HepG2 (cell line): ENCODE data around the gene CFAP210. TPM values are rescaled to one million over a fixed set of nuclear protein-coding genes. Genes with fewer than 3 reads are reported as not detected.

ENCODE experiments used
- ARHGAP35 ChIP-seq: sonication (generic); formaldehyde crosslinking; IDR thresholded peaks from 2 replicates; pipeline ENCODE4 v1.9.0; 2022; ENCODE audit warnings: mild to moderate bottlenecking, inconsistent platforms, moderate library complexity, missing genetic modification reagents, borderline replicate concordance
- ATF5 ChIP-seq: sonication (generic); formaldehyde crosslinking; IDR thresholded peaks from 2 replicates; pipeline ENCODE4 v1.4.0; 2020; ENCODE audit warnings: mild to moderate bottlenecking, low read depth, missing genetic modification reagents
- BATF2 ChIP-seq: sonication (generic); formaldehyde crosslinking; IDR thresholded peaks from 2 replicates; pipeline ENCODE4 v1.8.0; 2022; ENCODE audit warnings: mild to moderate bottlenecking, missing genetic modification reagents, moderate library complexity
- DNMT3B ChIP-seq: conservative IDR thresholded peaks from 2 replicates; pipeline ENCODE4 v1.6.1; 2016; ENCODE audit warnings: missing biosample characterization, control low read depth
- FOXO1 ChIP-seq: sonication (generic); formaldehyde crosslinking; IDR thresholded peaks from 2 replicates; pipeline ENCODE4 v1.4.0; 2020; ENCODE audit warnings: missing genetic modification reagents
- GATAD1 ChIP-seq: IDR thresholded peaks from 2 replicates; pipeline ENCODE4 v1.6.1; 2016; ENCODE audit warnings: missing genetic modification reagents, missing compliant biosample characterization
- KAT2B ChIP-seq: fragments of 150-350 bp; IDR thresholded peaks from 2 replicates; pipeline ENCODE4 v1.6.1; 2014; ENCODE audit warnings: low read depth, low read length, borderline replicate concordance
- KDM5B ChIP-seq: sonication (generic); formaldehyde crosslinking; IDR thresholded peaks from 2 replicates; pipeline ENCODE4 v1.4.0; 2020; ENCODE audit warnings: missing genetic modification reagents, mild to moderate bottlenecking, borderline replicate concordance
- MAFF ChIP-seq: IDR thresholded peaks from 2 replicates; pipeline ENCODE4 v1.6.1; 2011; ENCODE audit warnings: low read depth, low read length, improper control_type of control experiment
- MYNN ChIP-seq: sonication (generic); formaldehyde crosslinking; IDR thresholded peaks from 2 replicates; pipeline ENCODE4 v1.4.0; 2020; ENCODE audit warnings: mild to moderate bottlenecking, low read depth, missing genetic modification reagents
- NFE2L2 ChIP-seq: fragments of 150-350 bp; IDR thresholded peaks from 2 replicates; pipeline ENCODE4 v1.6.1; 2014; ENCODE audit warnings: low read length
- SMARCE1 ChIP-seq: fragments of 450-650 bp; IDR thresholded peaks from 2 replicates; pipeline ENCODE4 v1.6.1; 2017; ENCODE audit warnings: borderline replicate concordance
- TCF7L2 ChIP-seq: IDR thresholded peaks from 2 replicates; pipeline ENCODE4 v1.6.1; 2011; ENCODE audit warnings: mild to moderate bottlenecking, low read depth, low read length, moderate library complexity
- TRIM24 ChIP-seq: sonication (generic); formaldehyde crosslinking; IDR thresholded peaks from 2 replicates; pipeline ENCODE4 v1.8.0; 2022; ENCODE audit warnings: mild to moderate bottlenecking, missing genetic modification reagents
- WIZ ChIP-seq: sonication (generic); formaldehyde crosslinking; IDR thresholded peaks from 2 replicates; pipeline ENCODE4 v1.5.1; 2020; ENCODE audit warnings: mild to moderate bottlenecking, missing genetic modification reagents
- ZNF430 ChIP-seq: sonication (generic); formaldehyde crosslinking; IDR thresholded peaks from 2 replicates; pipeline ENCODE4 v1.9.0; 2021; ENCODE audit warnings: mild to moderate bottlenecking, missing genetic modification reagents
- ZNF446 ChIP-seq: sonication (generic); formaldehyde crosslinking; IDR thresholded peaks from 2 replicates; pipeline ENCODE4 v1.5.0; 2020; ENCODE audit warnings: mild to moderate bottlenecking, missing genetic modification reagents
- ZNF496 ChIP-seq: sonication (generic); formaldehyde crosslinking; IDR thresholded peaks from 2 replicates; pipeline ENCODE4 v1.8.1; 2023; ENCODE audit warnings: mild to moderate bottlenecking, moderate library complexity, missing genetic modification reagents; ENCODE audit not compliant: insufficient replicate concordance
- ZNF724P ChIP-seq: sonication (generic); formaldehyde crosslinking; IDR thresholded peaks from 2 replicates; pipeline ENCODE4 v1.8.0; 2022; ENCODE audit warnings: missing genetic modification reagents, borderline replicate concordance
- polyA plus RNA-seq, 8 experiments: library from polyadenylated mRNA; depleted of rRNA in 3 of 8; stranded (reverse) in 7 of 8; unstranded in 1 of 8; fragments of >200 nt; fragmentation: Illumina TruSeq in 4 of 8; extraction: Trizol in 4 of 8; gene quantifications; 2 replicates each; pipeline versions ENCODE4 v1.2.1 to v1.2.3, GENCODE V29; 2011 to 2016; ENCODE audit warnings: low read depth in 4 of 8, missing spikeins in 1 of 8, mixed read lengths in 1 of 8; ENCODE audit not compliant: insufficient read depth in 1 of 8
- total RNA-seq, 5 experiments: library from RNA; depleted of rRNA; stranded (reverse); fragments of >200 nt; fragmentation: Illumina TruSeq; extraction: Trizol; gene quantifications; 2 replicates each; pipeline ENCODE4 v1.2.3, GENCODE V29; 2016; ENCODE audit warnings: low read depth in 1 of 5
- TF ChIP-seq, protein P1 (sequence below): sonication (generic); formaldehyde crosslinking; IDR thresholded peaks from 2 replicates; pipeline ENCODE4 v1.8.0; 2023; ENCODE audit warnings: mild to moderate bottlenecking, missing genetic modification reagents
- TF ChIP-seq, protein P2 (sequence below), 2 experiments: sonication (generic) in 1 of 2; formaldehyde crosslinking in 1 of 2; IDR thresholded peaks; 2 replicates each; pipeline versions ENCODE4 v1.4.0 to v1.6.1; 2016 to 2020; ENCODE audit warnings: borderline replicate concordance in 1 of 2, low read depth in 1 of 2, mild to moderate bottlenecking in 1 of 2, missing genetic modification reagents in 1 of 2

The CFAP210 gene
- total and polyA plus RNA-seq, 2 of the 13 experiments (the other 11 are each of a cell fraction or from before 2014, with no cell fraction given) = 0.18 TPM; not detected in 1

GRCh38 chr2:169683425-169684134 lies 10.6 kb downstream of the CFAP210 start (continued):
- no peak for TF ChIP-seq TRIM24 (CRISPR knock-in tag)
- no peak for TF ChIP-seq ZNF724P (CRISPR knock-in tag)
- TF ChIP-seq, protein P1, sequence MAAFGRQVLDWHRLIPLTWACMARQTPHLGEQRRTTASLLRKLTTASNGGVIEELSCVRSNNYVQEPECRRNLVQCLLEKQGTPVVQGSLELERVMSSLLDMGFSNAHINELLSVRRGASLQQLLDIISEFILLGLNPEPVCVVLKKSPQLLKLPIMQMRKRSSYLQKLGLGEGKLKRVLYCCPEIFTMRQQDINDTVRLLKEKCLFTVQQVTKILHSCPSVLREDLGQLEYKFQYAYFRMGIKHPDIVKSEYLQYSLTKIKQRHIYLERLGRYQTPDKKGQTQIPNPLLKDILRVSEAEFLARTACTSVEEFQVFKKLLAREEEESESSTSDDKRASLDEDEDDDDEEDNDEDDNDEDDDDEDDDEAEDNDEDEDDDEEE (CRISPR knock-in tag) = no peak
- no peak for TF ChIP-seq BATF2 (CRISPR knock-in tag)
- peak; percentile 61; the same call in 1 of the 2 replicates for TF ChIP-seq ZNF430 (CRISPR knock-in tag)
- TF ChIP-seq ZNF446 (CRISPR knock-in tag) = no peak
- no peak for TF ChIP-seq MAFF
- TF ChIP-seq KDM5B (CRISPR knock-in tag) = no peak
- TF ChIP-seq KAT2B = no peak
- no peak for TF ChIP-seq GATAD1 (CRISPR knock-in tag)
- TF ChIP-seq NFE2L2 = no peak
- TF ChIP-seq, protein P2, sequence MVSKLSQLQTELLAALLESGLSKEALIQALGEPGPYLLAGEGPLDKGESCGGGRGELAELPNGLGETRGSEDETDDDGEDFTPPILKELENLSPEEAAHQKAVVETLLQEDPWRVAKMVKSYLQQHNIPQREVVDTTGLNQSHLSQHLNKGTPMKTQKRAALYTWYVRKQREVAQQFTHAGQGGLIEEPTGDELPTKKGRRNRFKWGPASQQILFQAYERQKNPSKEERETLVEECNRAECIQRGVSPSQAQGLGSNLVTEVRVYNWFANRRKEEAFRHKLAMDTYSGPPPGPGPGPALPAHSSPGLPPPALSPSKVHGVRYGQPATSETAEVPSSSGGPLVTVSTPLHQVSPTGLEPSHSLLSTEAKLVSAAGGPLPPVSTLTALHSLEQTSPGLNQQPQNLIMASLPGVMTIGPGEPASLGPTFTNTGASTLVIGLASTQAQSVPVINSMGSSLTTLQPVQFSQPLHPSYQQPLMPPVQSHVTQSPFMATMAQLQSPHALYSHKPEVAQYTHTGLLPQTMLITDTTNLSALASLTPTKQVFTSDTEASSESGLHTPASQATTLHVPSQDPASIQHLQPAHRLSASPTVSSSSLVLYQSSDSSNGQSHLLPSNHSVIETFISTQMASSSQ (IDR thresholded peaks at IDR 0.05; ENCODE audit: low read depth) = peak; percentile 52
- TF ChIP-seq, protein P2 (CRISPR knock-in tag; IDR thresholded peaks at IDR 0.05; ENCODE audit: borderline replicate concordance) = peak; percentile 36; the same call in 1 of the 2 replicates
- TF ChIP-seq DNMT3B (CRISPR knock-in tag) = no peak
- TF ChIP-seq ZNF496 (CRISPR knock-in tag) = no peak
- no peak for TF ChIP-seq SMARCE1
- TF ChIP-seq MYNN (CRISPR knock-in tag) = no peak
- TF ChIP-seq FOXO1 (CRISPR knock-in tag) = no peak; the same call in 1 of the 2 replicates
- no peak for TF ChIP-seq ARHGAP35 (CRISPR knock-in tag)
- TF ChIP-seq ATF5 (CRISPR knock-in tag) = no peak
- no peak for TF ChIP-seq TCF7L2
- 0 out of 2 replicates have a peak, but pooled peaks have one; percentile 77 for TF ChIP-seq WIZ (CRISPR knock-in tag)
